Hepatocyte (in vitro differentiated cells): ENCODE measurements around the gene NKX2-2.

ENCODE experiments used
- EZH2phosphoT487 ChIP-seq: fragments of 200-600 bp; sonication (generic); IDR thresholded peaks from one replicate; pipeline ENCODE4 v1.6.1; 2018; ENCODE audit warnings: antibody characterized with exemption, mild to moderate bottlenecking, low read depth, moderate library complexity; ENCODE audit not compliant: unreplicated experiment, severe bottlenecking
- TF ChIP-seq, protein P1 (sequence below): fragments of 200-600 bp; sonication (generic); IDR thresholded peaks from 2 replicates; pipeline ENCODE4 v1.5.1; 2016; ENCODE audit warnings: antibody characterized with exemption, mild to moderate bottlenecking; ENCODE audit not compliant: poor library complexity

DNA sequence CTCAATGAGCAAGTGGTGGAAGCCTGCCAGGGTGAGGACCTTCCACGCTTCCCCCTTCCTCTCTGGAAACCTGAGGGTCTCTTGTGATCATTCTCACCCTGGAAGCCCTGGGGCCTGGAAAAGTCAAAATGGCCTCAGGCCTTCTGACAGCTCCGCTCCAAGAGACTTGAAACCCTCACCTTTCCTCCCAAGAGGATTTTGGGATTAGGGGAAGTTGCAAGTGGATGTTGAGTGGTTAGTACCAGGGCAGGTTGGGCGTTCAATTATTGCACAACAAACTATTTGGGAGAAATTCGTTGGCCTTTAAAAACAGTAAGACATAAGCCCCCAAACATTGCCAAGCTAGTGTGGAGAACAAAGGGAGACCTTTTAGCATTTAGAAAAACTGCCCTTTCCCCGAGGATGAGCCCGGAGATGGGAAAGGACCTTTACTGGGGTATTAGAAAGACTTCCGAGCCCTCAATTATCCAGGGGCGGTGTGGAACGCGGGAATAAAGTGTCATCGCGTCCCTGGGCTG is 4.7 kb downstream of the NKX2-2 start:
- TF ChIP-seq, protein P1, sequence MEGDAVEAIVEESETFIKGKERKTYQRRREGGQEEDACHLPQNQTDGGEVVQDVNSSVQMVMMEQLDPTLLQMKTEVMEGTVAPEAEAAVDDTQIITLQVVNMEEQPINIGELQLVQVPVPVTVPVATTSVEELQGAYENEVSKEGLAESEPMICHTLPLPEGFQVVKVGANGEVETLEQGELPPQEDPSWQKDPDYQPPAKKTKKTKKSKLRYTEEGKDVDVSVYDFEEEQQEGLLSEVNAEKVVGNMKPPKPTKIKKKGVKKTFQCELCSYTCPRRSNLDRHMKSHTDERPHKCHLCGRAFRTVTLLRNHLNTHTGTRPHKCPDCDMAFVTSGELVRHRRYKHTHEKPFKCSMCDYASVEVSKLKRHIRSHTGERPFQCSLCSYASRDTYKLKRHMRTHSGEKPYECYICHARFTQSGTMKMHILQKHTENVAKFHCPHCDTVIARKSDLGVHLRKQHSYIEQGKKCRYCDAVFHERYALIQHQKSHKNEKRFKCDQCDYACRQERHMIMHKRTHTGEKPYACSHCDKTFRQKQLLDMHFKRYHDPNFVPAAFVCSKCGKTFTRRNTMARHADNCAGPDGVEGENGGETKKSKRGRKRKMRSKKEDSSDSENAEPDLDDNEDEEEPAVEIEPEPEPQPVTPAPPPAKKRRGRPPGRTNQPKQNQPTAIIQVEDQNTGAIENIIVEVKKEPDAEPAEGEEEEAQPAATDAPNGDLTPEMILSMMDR, result no peak
- TF ChIP-seq EZH2phosphoT487, result no peak
